Caco-2 (cell line): ENCODE results near the gene PHLPP1. TPM values are rescaled to one million over a fixed set of nuclear protein-coding genes. Genes with fewer than 3 reads are reported as not detected.

Experiments
- BruUV-seq: library from RNA; stranded (reverse); fragments of 400-500 nt; replicated peaks from 2 replicates; lab custom pipeline; 2021; lab: Mats Ljungman, UMichigan
- CTCF ChIA-PET: fragments of 300-600 bp; sonication (Branson Sonifier 250); formaldehyde crosslinking; loops from one replicate; lab custom pipeline; 2022; ENCODE audit warnings: antibody characterized with exemption; lab: Charles Lee
- POLR2A ChIA-PET: fragments of 300-600 bp; sonication (Branson Sonifier 250); formaldehyde crosslinking; loops from one replicate; lab custom pipeline; 2022; ENCODE audit warnings: antibody characterized with exemption; lab: Charles Lee
- DNase-seq, 2 experiments: peaks; one replicate each; pipeline versions ENCODE4 v3.0.0 to v3.0.0-alpha.2; 2020 to 2022
- H3K27me3 ChIP-seq: replicated peaks from 2 replicates; pipeline ENCODE4 v1.6.0; 2011; ENCODE audit warnings: low read length; ENCODE audit not compliant: control insufficient read depth, insufficient read depth
- H3K36me3 ChIP-seq: 2 replicates; pipeline ENCODE4 v1.5.1; 2011; ENCODE audit warnings: low read length; ENCODE audit not compliant: control insufficient read depth, insufficient read depth
- H3K4me1 ChIP-seq: fragments of 250-450 bp; sonication (Bioruptor Pico); 2 replicates; pipeline ENCODE4 v1.5.1; 2020; ENCODE audit warnings: mild to moderate bottlenecking
- H3K4me3 ChIP-seq: 2 replicates; pipeline ENCODE4 v1.5.1; 2011; ENCODE audit warnings: low read depth, mild to moderate bottlenecking, control low read depth, low read length
- H3K9me3 ChIP-seq: fragments of 250-450 bp; sonication (Bioruptor Pico); 2 replicates; pipeline ENCODE4 v1.5.1; 2020; ENCODE audit warnings: mild to moderate bottlenecking, moderate library complexity
- H3K27ac Mint-ChIP-seq: one replicate; pipeline ENCODE4 v1.8.0; 2022; ENCODE audit warnings: mixed read lengths; ENCODE audit not compliant: unreplicated experiment
- H3K27me3 Mint-ChIP-seq: one replicate; pipeline ENCODE4 v1.8.0; 2022; ENCODE audit warnings: mixed read lengths; ENCODE audit not compliant: insufficient read depth, unreplicated experiment
- H3K36me3 Mint-ChIP-seq: one replicate; pipeline ENCODE4 v1.8.0; 2022; ENCODE audit warnings: mild to moderate bottlenecking, mixed read lengths; ENCODE audit not compliant: insufficient read depth, unreplicated experiment
- H3K4me1 Mint-ChIP-seq: one replicate; pipeline ENCODE4 v1.8.0; 2022; ENCODE audit warnings: low read depth, mixed read lengths; ENCODE audit not compliant: unreplicated experiment
- H3K4me3 Mint-ChIP-seq: one replicate; pipeline ENCODE4 v1.8.0; 2022; ENCODE audit warnings: mild to moderate bottlenecking, moderate library complexity, mixed read lengths; ENCODE audit not compliant: unreplicated experiment
- H3K9me3 Mint-ChIP-seq: one replicate; pipeline ENCODE4 v1.8.0; 2022; ENCODE audit warnings: mixed read lengths; ENCODE audit not compliant: unreplicated experiment
- CTCF ChIP-seq, 2 experiments: fragments of 200-600 bp in 1 of 2; IDR thresholded peaks; 1 replicate in 1 of 2; 2 replicates in 1 of 2; pipeline versions ENCODE4 v1.5.1 to v1.8.0; 2011 to 2022; ENCODE audit warnings: antibody characterized with exemption in 1 of 2, control low read depth in 1 of 2, inconsistent platforms in 1 of 2, low read depth in 1 of 2, low read length in 1 of 2, mild to moderate bottlenecking in 1 of 2, moderate library complexity in 1 of 2; ENCODE audit not compliant: insufficient read depth in 1 of 2, severe bottlenecking in 1 of 2, unreplicated experiment in 1 of 2
- intact Hi-C: fragments of 100-400 bp; cut with micrococcal nuclease; formaldehyde crosslinking; loops from one replicate; pipeline ENCODE4 v1.10.0; 2022; ENCODE audit not compliant: unreplicated experiment
- total RNA-seq: library from RNA; stranded (reverse); gene quantifications from 2 replicates; pipeline ENCODE4 v1.2.3, GENCODE V29; 2022

PHLPP1 gene
- total RNA-seq, 1 experiment from 2014 or later: 20.1 TPM

- intact Hi-C loops: loop anchor here (1.0 to 10.0 kb wide), 7 partner anchors 26 to 267 kb away; no protein-coding TSS in a partner anchor
- peak overlapping the region; percentile 73 for H3K4me3 ChIP-seq
- no peaks in the 10 kb centered on the region for H3K4me1 Mint-ChIP-seq
- no peaks in the 10 kb centered on the region for H3K9me3 Mint-ChIP-seq
- no peaks in the 10 kb centered on the region for H3K9me3 ChIP-seq
- TF ChIP-seq CTCF (IDR thresholded peaks at IDR 0.05; ENCODE audit: insufficient read depth in 1 of 2, low read depth in 1 of 2, low read length in 1 of 2, severe bottlenecking in 1 of 2, unreplicated experiment in 1 of 2): peak in 1 of 2 experiments; percentile 43
- CTCF ChIA-PET: interaction anchor here (0.6 to 1.2 kb wide), 13 partner anchors 18 to 712 kb away, joined by 3 to 7 read pairs (median 3); no protein-coding TSS in a partner anchor
- H3K36me3 Mint-ChIP-seq: no peaks in the 10 kb centered on the region
- H3K4me1 ChIP-seq: 0 out of 2 replicates have a peak, but pooled peaks cover 3% of the 10 kb centered on the region
- no peaks in the 10 kb centered on the region for H3K27me3 ChIP-seq
- H3K4me3 Mint-ChIP-seq: peak overlapping the region; percentile 74
- peak; percentile 95 to 97 for DNase-seq
- no peaks in the 10 kb centered on the region for H3K27me3 Mint-ChIP-seq
- BruUV-seq: no TSS peak
- no peaks in the 10 kb centered on the region for H3K36me3 ChIP-seq
- H3K27ac Mint-ChIP-seq: peak overlapping the region; percentile 72
- POLR2A ChIA-PET: interaction anchor here (0.6 to 0.8 kb wide), 4 partner anchors 64 to 192 kb away, joined by 3 to 5 read pairs (median 3); partner anchors contain the start of gene ZCCHC2
Observed at GRCh38 chr18:62714671-62715435, 488 bp upstream of the PHLPP1 start.

GRCh38 chr18:62715759-62716615 is 646 bp downstream of the PHLPP1 start:
- Histone ChIP-seq H3K36me3 (no peaks in the 10 kb centered on the region), H3K4me1 (0 out of 2 replicates have a peak, but pooled peaks cover 3% of the 10 kb centered on the region), H3K4me3 (peak overlapping the region; percentile 79), H3K27me3 (no peaks in the 10 kb centered on the region), H3K9me3 (no peaks in the 10 kb centered on the region)
- Mint-ChIP-seq H3K27me3 (no peaks in the 10 kb centered on the region), H3K27ac (no peak overlapping the region), H3K36me3 (no peaks in the 10 kb centered on the region), H3K4me3 (peak overlapping the region; percentile 88), H3K4me1 (no peaks in the 10 kb centered on the region), H3K9me3 (no peaks in the 10 kb centered on the region)
- ChIA-PET POLR2A (no interaction called here), CTCF (interaction anchor here (0.9 to 1.1 kb wide), 2 partner anchors 24 to 98 kb away, joined by 3 read pairs; no protein-coding TSS in a partner anchor)
- no peak for TF ChIP-seq CTCF (IDR thresholded peaks at IDR 0.05; ENCODE audit: insufficient read depth in 1 of 2, low read depth in 1 of 2, low read length in 1 of 2, severe bottlenecking in 1 of 2, unreplicated experiment in 1 of 2)
- no TSS peak for BruUV-seq
- DNase-seq: peak; percentile 27 to 35
- intact Hi-C loops: loop anchor here (1.0 to 10.0 kb wide), 7 partner anchors 25 to 266 kb away; no protein-coding TSS in a partner anchor
